HG02759 (cell line): ENCODE data around the gene COL27A1.

ENCODE experiments used
- ATAC-seq: cut with Tn5 transposase; IDR thresholded peaks from one replicate; pipeline ENCODE4 v1.9.1; 2021; ENCODE audit warnings: mild to moderate bottlenecking, moderate library complexity; ENCODE audit not compliant: unreplicated experiment

COL27A1 gene

DNA sequence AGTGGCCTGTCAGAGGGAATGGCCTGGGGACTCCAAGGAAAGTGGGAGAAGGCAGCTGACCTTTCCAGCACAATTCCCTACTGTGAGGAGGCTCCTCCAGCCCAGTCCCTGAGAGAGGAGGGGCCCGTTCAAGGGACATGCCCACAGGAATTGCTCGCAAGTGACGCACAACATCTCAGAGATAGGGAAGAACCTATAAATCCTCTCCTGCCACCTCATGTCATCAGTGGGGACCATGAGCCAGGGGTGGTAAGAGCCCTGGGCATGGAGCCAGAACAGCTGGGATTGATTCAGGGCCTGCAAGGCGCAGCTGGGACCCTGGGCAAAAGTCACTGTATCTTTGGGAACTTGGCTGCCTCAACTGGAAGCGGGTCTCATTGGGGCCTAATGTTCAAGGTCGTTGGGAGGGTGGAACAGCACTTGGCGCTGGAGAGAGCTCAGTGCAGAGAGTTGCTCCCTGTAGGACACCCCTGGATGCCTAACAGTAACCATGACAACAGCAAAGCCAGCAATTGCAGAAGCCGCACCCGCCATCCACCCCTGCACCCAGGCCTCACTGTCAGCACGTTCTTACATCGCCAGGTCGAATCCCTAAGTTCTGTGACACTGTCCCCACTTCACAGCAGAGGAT is 126.3 kb downstream of the COL27A1 start:
- no peak for ATAC-seq

DNA sequence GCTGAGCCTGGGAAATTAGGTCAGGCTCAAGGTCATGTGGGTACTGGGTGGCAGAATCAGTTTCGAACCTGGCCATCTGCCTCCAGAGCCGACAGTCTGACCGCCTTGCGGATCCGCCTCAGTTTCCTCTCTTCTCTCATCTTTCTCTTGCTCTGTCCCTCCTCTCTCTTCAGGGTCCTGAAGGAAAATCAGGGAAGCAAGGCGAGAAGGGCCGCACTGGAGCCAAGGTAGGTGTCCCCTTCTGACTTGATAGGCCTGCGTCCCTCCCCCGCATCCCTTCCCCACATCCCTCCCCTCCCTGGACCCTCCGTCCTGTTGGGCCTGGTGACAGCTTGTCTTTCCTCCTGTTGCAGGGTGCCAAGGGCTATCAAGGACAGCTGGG is 126.8 kb downstream of the COL27A1 start:
- ATAC-seq = no peak

DNA sequence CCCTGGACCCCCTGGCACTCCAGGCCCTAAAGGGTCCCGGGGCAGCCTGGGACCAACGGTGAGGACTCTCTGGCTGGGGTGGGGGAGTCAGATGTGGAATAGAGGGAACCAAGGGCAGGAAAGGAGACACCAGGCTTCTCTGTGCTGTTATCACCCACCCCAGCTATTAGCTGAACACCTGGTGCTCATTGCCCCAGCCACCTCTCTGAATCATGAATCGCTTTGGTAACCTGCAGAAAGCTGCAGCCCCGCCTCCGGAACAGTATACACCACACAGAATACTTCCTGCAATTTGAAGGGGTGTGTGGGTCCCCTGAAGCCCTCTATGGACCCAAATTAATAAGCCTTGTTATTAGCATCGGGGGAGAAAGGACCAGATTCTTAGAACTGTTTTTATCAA is 127.2 kb downstream of the COL27A1 start:
- no peak for ATAC-seq

DNA sequence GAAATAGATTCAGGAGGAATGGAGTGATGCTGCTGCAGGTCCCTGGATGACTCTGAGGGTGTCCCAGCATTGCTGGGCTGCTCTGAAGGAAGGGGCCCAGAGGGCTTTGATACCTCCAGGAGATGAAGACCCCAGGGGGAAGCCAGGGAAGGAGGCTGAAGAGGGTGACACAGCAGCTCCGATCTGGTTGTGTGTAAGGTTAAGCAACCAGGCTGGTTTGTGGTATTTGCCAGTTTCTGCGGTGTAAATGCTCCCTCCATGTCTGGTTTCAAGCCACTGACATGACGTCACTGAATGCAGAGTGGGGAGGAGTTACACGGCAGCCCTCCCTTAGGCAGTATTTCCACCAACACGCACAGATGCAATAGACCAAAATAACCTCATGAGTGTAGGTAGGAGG is 127.6 kb downstream of the COL27A1 start:
- no peak for ATAC-seq

DNA sequence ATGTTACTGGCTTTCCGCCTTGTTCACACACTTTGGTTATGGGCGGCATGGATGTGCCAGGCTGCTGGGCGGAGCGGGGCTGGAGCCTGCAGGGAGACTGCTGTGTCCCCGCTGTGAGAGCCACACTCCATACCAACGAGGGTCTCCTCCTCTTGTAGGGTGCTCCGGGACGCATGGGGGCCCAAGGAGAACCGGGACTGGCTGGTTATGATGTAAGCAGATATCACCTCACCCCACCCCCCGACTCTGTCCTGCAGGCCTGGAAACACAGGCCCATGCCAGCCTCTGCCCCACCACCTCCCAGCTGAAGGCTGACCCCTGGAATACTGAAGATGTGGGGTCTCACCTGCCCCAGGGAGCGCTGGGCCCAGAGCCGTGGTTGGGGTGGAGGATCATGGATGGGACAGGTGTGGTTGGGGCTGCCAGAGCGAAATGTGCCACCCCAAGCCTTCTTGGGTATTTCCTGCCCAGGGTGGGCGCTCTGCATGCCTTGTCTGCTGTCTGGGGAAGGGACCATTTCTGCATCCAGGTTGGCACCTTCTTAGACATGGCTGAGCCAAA is 128.3 kb downstream of the COL27A1 start:
- no peak for ATAC-seq

DNA sequence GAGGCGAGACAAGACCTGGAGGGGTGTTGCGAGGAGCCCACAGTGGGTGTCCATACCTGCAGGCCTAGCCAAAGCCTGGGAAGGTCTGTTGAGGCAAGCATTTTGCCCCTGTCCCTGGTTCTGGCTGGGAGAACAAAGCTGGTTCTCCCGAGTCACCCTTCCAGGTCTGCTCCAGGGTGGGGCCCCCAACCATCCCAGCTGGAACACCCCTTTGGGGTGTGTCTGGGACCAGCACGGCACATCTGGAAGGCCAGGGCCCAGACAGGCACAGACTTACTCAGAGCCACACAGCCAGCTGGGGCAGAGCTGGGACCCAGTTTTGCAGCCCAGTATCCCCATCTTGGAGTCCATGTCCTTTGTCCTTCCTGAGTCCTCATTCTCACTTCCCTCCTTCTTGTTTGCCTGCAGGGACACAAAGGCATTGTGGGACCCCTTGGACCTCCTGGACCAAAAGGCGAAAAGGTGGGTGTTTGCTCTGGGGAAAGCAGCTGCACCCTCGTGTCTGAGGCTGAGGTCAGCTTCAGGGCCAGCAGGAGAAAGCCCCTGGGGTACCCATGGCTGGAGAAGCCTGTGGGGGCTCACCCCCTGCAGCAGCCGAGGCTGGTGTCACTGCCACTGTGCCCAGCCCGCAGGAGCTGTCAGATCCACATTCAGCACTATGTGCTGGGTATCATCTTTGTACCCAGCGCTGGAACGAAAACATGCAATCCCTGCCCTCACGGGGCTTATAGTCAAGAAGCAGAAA is 129.2 kb downstream of the COL27A1 start:
- ATAC-seq = no peak

DNA sequence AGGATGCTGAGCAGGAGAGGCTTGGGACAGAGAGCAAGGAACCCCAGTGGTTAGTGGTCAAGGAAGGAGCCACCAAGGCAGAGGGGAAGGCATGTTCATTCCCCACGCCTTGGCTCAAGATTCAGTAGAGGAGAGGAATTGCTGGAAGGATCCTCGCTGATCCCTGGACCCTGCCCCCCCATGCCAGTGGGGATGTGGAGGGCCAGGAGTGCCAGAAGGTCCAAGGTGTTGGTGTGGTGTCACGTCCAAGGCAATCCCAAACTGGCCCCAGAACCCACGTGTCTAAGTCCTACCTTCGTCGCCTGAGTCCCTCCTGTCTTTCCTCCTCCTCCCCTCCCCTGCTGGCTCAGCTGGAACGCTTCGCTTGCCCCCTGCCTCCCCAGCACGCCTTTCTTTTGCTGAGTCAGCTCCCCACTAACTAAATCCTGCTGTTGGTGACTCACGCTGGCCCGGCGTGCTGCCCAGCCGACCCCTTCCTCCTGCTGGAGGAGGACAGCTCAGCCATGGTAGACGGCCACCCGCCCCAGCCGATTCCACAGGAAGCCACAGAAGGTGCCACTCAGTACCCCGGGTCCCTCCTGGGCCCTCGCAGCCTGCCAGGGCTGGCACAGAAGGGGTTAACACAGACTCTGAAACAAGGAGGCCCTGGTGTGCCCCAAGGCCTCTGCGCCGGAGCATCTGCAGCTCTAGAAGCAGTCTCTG is 130.0 kb downstream of the COL27A1 start:
- ATAC-seq = no peak

DNA sequence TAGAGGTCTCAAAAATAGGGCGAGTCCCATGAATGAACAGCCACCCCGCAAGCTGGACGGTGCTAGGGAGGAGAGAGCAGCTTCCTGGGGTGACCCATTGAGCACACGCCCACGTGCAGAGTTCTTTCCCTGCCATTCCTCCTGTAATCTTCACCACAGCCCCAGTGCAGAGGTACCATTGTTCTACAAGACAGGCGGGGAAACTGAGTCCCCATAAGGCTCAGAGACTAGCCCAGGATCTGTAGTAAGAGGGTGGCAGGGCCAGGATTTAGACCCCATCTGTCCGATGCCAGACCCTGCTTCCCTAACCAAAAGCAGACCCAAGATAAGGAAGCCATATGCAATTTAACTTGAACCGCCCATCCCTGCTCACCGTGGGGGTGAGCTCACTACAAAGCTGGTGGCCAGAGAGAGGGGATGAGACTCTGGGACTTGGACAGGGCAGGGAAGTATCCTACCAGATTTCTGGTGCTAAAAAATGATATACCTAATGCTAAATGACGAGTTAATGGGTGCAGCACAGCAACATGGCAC is 130.9 kb downstream of the COL27A1 start:
- ATAC-seq = no peak

DNA sequence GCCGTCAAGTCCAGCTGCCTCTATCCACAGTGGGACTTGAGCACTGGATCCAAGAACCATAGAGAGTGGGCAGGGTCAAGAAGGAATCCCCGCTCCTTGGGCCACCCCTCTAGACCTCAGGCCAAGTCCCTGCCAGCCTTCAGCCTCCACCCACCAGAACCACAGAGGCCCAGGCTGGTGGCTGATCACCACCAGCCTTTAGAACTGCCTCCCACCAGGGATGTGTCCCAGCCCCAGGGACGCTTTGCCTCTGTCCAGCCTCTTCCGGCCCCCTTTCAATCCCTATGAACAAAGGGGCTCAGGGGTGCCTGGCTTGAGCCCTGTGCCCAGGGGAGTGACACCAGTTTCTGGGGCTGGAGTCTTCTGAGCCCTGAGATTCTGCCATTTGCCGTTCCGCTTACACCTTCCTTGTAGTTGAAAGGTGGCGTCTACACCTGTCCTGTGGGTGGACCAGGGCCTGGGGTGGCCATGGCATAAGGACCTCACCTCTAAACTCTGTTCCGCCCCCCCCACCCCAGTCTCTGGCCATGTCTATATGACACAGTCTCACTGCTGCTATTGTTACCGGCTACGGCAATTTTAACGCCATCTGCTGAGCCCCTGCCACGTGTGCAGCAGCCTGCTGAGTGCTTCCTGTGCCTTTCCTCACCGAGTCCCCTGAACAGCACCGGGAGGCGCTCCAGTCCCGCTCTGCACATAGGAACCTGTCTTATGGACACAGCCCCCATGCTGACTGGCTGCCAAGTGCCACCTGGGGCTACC is 131.8 kb downstream of the COL27A1 start:
- ATAC-seq = no peak

DNA sequence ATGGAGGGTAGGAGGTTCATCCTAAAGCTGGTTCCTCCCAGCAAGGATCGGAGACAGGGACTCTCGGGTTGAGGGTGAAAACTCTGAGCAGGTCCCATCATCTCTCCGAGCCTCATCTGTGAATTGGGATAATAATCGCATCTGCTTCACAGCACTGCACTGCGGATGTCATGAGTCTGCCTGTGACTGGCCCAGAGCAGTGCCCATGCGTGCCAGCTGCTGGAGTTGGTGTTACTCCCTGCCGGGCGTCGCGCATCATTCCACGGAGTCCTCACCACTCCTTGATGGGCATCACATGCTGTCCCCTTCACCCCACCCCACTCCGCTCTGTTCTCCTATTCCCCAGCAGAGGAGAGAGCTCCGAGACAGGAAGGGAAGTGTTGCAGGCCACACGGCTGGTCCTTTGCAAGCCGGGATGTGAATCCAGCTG is 132.4 kb downstream of the COL27A1 start:
- no peak for ATAC-seq

DNA sequence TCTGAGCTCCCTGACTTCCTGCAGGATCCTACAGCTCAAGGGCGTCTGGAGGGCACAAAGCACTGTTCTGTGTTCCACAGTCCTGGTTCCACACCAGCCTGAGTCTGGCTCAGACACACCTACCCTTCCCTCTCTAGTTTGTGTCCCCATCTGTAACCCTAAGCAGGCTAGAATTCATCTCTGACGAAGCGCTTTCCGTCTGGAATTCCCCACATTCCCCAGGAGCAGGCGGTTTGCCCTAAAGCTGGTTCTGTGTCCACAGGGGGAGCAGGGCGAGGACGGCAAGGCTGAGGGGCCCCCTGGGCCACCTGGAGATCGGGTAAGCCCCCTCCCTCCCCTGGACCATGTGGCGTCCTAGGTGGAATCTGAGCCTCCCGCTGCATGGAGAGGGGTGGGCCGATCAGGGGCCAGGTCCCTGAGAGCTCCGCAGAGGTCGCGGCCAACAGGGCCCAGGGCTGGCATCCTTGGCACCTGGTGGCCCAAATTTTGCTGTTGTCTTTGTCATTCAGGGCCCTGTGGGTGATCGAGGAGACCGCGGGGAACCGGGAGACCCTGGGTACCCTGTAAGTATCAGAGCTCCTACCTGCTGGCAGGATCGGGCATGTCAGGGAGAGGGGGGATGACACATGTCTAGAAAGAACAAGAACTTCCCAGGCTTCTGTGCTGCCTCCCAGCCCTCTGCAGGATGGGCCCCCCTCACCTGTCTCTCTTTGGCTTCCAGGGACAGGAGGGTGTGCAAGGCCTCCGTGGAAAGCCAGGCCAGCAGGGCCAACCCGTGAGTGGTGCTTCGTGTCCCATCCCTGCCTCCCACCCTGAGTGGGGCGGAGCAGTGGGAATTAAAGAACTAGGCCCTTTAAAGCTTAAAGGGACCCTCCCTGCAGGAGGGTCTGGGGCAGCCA is 133.1 kb downstream of the COL27A1 start:
- no peak for ATAC-seq

DNA sequence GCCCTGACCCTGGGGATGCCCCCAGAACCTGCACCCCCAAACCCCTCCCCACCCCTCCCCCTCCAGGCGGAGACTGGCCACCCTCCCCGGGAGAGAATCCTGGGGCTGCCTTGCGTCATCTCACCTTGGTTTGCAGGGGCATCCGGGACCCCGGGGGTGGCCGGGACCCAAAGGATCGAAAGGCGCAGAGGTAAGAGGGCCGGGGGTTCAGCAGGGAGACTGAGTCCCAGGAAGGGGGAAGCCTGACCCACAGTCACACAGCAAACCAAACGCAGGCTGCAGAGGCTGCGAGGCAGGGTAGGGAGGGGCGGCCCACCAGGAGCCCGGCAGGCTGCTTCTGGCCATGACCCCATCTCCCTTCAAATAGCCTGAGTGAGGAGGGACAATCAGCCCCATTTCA is 133.8 kb downstream of the COL27A1 start:
- no peak for ATAC-seq

DNA sequence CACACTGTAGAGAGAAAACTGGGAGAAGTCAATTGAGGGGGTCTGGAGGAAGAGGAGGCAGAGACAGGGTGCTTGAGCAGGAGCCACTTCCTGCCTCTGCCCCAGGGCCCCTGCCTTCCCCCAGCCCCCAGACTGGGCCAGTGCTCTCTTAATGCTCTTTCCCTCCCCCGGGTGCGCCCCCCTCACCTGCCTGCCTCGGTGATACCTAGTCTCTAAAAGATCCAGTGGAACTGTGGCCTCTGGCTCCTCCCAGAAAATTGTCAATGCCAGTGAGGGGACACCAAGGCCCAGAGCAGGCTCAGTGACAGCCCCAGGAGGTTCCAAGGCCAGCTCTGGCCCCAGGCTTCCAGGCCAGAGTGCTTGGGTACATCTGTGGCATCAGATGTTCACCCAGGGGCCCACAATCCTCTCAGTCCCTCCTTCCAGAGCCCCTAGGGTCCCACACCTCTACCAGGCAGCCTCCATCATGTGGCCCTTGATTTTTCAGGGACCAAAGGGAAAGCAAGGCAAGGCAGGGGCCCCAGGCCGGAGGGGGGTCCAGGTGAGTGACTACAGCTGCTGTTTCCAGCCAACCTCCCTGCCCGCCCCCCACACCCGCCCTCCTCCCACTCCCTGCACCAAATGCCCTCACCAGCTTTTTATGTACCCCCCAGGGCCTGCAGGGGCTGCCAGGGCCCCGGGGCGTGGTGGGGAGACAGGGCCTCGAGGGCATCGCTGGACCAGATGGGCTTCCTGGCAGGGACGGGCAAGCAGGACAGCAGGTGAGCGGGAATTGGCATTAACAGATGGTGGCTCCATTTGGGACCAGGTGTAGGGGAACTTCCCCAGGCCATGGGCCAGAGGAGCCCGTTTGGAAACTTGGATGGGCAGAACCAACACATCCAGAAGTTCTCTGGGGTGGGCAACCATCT is 134.5 kb downstream of the COL27A1 start:
- ATAC-seq = no peak

DNA sequence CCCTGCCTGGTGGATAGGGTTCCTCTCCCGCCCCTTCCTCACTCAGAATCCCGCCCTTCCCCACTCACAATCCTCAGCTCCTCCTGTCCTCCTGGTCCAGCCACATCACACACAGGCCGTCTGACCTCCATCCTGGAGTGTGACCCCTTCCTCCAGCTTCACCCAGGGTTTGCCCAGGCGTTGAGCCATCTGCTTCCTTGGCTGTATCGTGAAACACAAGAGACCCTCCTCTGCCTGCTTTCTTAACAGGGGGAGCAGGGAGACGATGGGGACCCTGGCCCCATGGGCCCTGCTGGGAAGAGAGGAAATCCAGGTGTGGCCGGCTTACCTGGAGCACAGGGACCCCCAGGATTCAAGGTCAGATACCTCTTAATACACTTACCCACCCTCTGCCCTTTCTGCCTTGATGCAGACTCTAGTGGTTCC is 135.2 kb downstream of the COL27A1 start:
- ATAC-seq = no peak

DNA sequence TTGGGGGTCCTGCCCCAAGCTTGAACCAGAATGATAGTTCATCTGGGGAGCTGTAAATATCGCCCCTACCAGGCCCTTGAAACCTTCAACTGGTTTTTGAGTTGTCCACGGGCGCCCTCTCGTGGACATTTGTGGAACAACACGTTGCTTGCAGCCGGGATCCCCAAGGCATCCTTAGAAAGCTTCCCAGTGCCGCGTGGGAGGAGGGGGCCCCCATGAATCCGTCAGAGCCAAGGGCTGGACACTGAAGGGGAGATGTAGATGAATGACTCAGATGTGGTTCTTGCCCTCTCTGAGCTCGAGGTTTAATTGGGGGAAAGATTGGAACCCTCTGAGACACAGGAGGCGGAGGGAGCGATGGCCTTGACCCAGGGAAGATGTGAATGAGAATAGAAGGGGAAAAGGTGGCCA is 135.7 kb downstream of the COL27A1 start:
- no peak for ATAC-seq

DNA sequence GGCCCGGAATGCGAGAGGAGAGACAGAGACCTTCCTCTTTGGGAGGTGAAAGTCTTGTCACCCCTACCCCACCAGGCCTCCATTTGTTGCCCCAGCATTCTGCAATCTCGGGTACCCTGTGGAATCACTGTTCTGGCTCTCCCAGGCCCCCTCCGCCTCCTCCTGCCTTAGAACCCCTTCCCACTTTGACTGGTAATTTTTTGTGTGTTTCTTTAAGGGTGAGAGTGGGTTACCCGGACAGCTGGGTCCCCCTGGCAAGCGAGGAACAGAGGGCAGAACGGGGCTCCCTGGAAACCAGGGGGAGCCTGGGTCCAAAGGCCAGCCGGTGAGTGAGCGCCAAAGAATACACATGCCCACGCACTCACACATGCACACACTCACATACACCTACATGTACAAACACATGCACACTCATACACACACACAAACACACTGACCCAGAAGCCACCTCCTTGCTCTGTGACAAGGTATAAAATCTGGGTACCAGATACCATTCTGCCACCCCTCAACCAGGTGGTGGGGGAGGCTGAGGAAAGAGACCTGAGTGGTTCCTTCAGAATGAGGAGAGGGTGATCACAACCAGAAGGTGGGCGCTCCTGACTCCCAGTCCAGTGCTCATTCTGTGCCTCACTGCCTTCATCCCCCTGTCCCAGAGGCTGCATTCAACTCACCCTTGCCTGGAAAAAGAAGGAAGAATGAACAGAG is 136.7 kb downstream of the COL27A1 start:
- ATAC-seq = no peak

DNA sequence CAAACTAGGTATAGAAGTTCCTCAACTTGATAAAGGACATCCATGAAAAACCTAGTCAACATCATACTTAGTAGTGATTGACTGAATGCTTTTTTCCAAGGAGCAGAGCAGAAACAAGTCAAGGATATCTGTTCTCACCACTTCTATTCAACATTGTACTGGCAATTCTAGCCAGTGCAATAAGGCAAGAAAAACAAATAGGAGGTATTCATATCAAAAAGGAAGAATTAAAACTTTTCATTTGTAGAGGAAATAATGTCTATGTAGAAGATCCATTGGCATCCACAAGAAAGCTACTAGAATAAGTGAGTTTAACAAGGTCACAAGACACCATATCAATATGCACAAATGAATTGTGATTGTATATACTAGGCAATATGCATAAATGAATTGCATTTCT is 139.3 kb downstream of the COL27A1 start:
- ATAC-seq = no peak

DNA sequence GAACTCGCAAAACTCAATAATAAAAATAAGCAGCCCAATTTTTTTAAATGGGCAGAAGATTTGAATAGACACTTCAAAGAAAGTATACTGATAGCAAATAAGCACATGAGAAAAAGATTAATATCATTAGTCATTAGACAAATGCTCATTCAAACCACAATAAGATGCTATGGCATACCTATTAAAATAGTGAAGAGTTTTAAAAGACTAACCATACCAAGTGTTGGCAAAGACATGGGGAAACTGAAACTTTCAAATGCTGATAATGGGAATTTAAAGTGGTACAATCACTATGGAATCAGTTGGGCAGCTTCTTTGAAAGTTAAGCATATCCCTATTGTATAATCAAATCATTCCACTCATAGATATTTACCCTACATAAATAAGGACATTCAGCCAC is 141.0 kb downstream of the COL27A1 start:
- no peak for ATAC-seq
